ENCODE results near the gene APLP2. TPM values are rescaled to one million over a fixed set of nuclear protein-coding genes. Genes with fewer than 3 reads are reported as not detected.

APLP2 gene
- total and polyA plus RNA-seq, 9 of the 15 experiments (the other 6 are each of a cell fraction or from before 2014, with no cell fraction given), result 17.4 to 164 (median 118) TPM

DNA sequence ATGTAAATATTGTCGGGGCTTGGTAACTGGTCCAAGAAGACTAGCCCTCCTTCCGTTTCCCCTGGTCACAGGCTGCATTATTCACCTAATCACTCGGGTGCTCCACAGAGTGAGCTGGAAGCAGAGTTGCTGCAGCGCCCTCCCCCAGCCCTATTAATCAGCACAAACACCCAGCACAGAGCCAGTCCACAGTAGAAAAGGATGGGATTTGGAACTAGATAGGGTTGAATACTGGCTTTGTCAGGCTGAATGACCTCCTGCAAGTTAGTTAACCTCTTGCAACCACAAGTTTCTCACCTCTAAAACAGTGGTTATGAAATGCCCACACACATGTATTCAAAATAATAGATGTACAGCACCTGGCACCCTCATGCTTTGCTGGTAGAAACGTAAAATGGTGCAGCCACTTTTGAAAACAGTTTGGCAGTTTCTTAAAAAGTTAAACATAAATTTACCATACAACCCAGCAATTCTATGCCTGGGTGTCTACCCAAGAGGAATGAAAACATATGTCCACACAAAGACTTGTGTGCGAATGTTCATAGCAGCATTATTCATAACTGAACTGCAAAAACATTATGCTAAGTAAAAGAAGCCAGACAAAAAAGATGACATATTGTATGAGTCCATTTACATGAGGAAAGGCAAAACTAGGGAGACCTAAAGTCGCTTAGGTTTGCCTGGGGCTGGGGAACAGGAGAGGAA lies 31.7 kb upstream of the APLP2 start:
- BruUV-seq (replicated peaks), result no TSS peak
- FAIRE-seq (no peak), DNase-seq (ENCODE audit: extremely low read depth in 1 of 4, low spot score in 3 of 4) (peak; percentile 17 to 63 (median 42))

More for the DNA sequence above, 31.7 kb upstream of the APLP2 start:
- POLR2A ChIA-PET, result interaction anchor here (1.0 kb wide), 1 partner anchor 29 kb away, joined by 4 read pairs; no protein-coding TSS in a partner anchor
- H3K4me1 ChIP-seq (replicated peaks in 1 of 2; ENCODE audit: control insufficient read depth in 2 of 2, insufficient read depth in 2 of 2, low read length in 2 of 2), result peaks cover 12 to 13% of the 10 kb centered on the region in 2 experiments; a peak in 4 of 5 replicates
- H2AFZ ChIP-seq (ENCODE audit: low read depth, low read length), result peak overlapping the region; percentile 46; the same call in 1 of the 2 replicates
- H3K9me1 ChIP-seq (ENCODE audit: control insufficient read depth, insufficient read depth, low read length), result no peaks in the 10 kb centered on the region
- WGBS (ENCODE audit: insufficient coverage, low coverage, missing lambda C conversion rate), result 20% methylated on average over 7 of the region's 7 CpGs
- CTCF ChIA-PET (ENCODE audit: low intra/inter-chr PET ratio), result no interaction called here
- no peaks in the 10 kb centered on the region for H3K79me2 ChIP-seq (ENCODE audit: control insufficient read depth, insufficient read depth, low read length)
- H3K36me3 ChIP-seq (ENCODE audit: control insufficient read depth, insufficient read depth, low read length), result no peaks in the 10 kb centered on the region
- no peak overlapping the region for H3K27ac ChIP-seq (ENCODE audit: extremely low read depth, low read depth, low read length)
- no peak for TF ChIP-seq ZNF561 (CRISPR knock-in tag; conservative IDR thresholded peaks at IDR 0.05)
- TF ChIP-seq, protein P1, sequence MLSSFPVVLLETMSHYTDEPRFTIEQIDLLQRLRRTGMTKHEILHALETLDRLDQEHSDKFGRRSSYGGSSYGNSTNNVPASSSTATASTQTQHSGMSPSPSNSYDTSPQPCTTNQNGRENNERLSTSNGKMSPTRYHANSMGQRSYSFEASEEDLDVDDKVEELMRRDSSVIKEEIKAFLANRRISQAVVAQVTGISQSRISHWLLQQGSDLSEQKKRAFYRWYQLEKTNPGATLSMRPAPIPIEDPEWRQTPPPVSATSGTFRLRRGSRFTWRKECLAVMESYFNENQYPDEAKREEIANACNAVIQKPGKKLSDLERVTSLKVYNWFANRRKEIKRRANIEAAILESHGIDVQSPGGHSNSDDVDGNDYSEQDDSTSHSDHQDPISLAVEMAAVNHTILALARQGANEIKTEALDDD (IDR thresholded peaks at IDR 0.05), result peak; percentile 93
- TF ChIP-seq MEIS2 (IDR thresholded peaks at IDR 0.05; ENCODE audit: partially characterized antibody), result peak; percentile 13
- peak; percentile 47; the same call in 1 of the 2 replicates for TF ChIP-seq CBFA2T3 (IDR thresholded peaks at IDR 0.05)
- TF ChIP-seq ZNF77 (CRISPR knock-in tag; IDR thresholded peaks at IDR 0.05), result no peak
- 0 out of 4 replicates have a peak, but pooled peaks of 1 of the 2 experiments have one; percentile 8 for TF ChIP-seq NRF1 (conservative IDR thresholded peaks at IDR 0.05 in 1 of 2, IDR thresholded peaks at IDR 0.05 in 1 of 2)
- TF ChIP-seq ZNF174 (CRISPR knock-in tag; IDR thresholded peaks at IDR 0.05), result no peak
- peak; percentile 46; the same call in 1 of the 2 replicates for TF ChIP-seq NFE2 (IDR thresholded peaks at IDR 0.05; ENCODE audit: low read depth)
- 0 out of 2 replicates have a peak, but pooled peaks have one; percentile 18 for TF ChIP-seq LEF1 (IDR thresholded peaks at IDR 0.05)
- TF ChIP-seq, protein P2, sequence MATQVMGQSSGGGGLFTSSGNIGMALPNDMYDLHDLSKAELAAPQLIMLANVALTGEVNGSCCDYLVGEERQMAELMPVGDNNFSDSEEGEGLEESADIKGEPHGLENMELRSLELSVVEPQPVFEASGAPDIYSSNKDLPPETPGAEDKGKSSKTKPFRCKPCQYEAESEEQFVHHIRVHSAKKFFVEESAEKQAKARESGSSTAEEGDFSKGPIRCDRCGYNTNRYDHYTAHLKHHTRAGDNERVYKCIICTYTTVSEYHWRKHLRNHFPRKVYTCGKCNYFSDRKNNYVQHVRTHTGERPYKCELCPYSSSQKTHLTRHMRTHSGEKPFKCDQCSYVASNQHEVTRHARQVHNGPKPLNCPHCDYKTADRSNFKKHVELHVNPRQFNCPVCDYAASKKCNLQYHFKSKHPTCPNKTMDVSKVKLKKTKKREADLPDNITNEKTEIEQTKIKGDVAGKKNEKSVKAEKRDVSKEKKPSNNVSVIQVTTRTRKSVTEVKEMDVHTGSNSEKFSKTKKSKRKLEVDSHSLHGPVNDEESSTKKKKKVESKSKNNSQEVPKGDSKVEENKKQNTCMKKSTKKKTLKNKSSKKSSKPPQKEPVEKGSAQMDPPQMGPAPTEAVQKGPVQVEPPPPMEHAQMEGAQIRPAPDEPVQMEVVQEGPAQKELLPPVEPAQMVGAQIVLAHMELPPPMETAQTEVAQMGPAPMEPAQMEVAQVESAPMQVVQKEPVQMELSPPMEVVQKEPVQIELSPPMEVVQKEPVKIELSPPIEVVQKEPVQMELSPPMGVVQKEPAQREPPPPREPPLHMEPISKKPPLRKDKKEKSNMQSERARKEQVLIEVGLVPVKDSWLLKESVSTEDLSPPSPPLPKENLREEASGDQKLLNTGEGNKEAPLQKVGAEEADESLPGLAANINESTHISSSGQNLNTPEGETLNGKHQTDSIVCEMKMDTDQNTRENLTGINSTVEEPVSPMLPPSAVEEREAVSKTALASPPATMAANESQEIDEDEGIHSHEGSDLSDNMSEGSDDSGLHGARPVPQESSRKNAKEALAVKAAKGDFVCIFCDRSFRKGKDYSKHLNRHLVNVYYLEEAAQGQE (IDR thresholded peaks at IDR 0.05; ENCODE audit: borderline replicate concordance), result 0 out of 2 replicates have a peak, but pooled peaks have one; percentile 15
- TF ChIP-seq, protein P2 (CRISPR knock-in tag; IDR thresholded peaks at IDR 0.05; ENCODE audit: low read depth), result no peak
- ATAC-seq, result peak; percentile 85
- H3K27me3 ChIP-seq (ENCODE audit: control insufficient read depth in 2 of 2, insufficient read depth in 2 of 2, low read length in 2 of 2), result 0 out of 5 replicates have a peak, but pooled peaks cover 0 to 8% of the 10 kb centered on the region in 2 experiments
- H3K4me3 ChIP-seq, result no peak overlapping the region
- H3K4me2 ChIP-seq (ENCODE audit: insufficient read depth, low read length), result peak overlapping the region; percentile 46
- intact Hi-C loops (cut with micrococcal nuclease) (no loop called here), in situ Hi-C loops (cut with MboI) (loop anchor here (10.0 kb wide), 1 partner anchor 1507 kb away; no protein-coding TSS in a partner anchor)
- no peak overlapping the region for H3K9ac ChIP-seq (ENCODE audit: insufficient read depth in 1 of 2, low read depth in 2 of 2, low read length in 2 of 2)
- no peaks in the 10 kb centered on the region for H4K20me1 ChIP-seq (replicated peaks; ENCODE audit: control insufficient read depth, insufficient read depth, low read length)
- no peaks in the 10 kb centered on the region for H3K9me3 ChIP-seq (replicated peaks; ENCODE audit: control insufficient read depth, insufficient read depth, low read depth, low read length)
